ENCODE data around the gene AMBRA1. TPM values are rescaled to one million over a fixed set of nuclear protein-coding genes. Genes with fewer than 3 reads are reported as not detected.

The AMBRA1 gene
- total RNA-seq, 1 donor from 2014 or later = 33.9 TPM

GRCh38 chr11:46350695-46351094 is 243.1 kb downstream of the AMBRA1 start:
- Histone ChIP-seq H3K27ac (no peak overlapping the region), H3K4me3 (no peak overlapping the region), H3K27me3 (no peaks in the 10 kb centered on the region), H3K4me1 (peaks cover 39% of the 10 kb centered on the region), H3K36me3 (no peaks in the 10 kb centered on the region), H3K9me3 (no peaks in the 10 kb centered on the region)
- ATAC-seq (no peak), DNase-seq (no peak)
- no peak for TF ChIP-seq CTCF (IDR thresholded peaks at IDR 0.05)
- intact Hi-C loops (cut with DNase I) = no loop called here

- no peak for DNase-seq
- Histone ChIP-seq H3K9me3 (no peaks in the 10 kb centered on the region), H3K27me3 (no peaks in the 10 kb centered on the region), H3K4me1 (peaks cover 48% of the 10 kb centered on the region), H3K27ac (peak overlapping the region; percentile 68), H3K4me3 (peak overlapping the region; percentile 75), H3K36me3 (no peaks in the 10 kb centered on the region)
- intact Hi-C loops (cut with DNase I) = no loop called here
- TF ChIP-seq CTCF (IDR thresholded peaks at IDR 0.05) = no peak
- ATAC-seq = no peak
These were observed 245.0 kb downstream of the AMBRA1 start for GRCh38 chr11:46348566-46349401.

- Histone ChIP-seq H3K36me3 (no peaks in the 10 kb centered on the region), H3K27me3 (no peaks in the 10 kb centered on the region), H3K4me1 (peaks cover 55% of the 10 kb centered on the region), H3K9me3 (no peaks in the 10 kb centered on the region), H3K27ac (peak overlapping the region; percentile 68), H3K4me3 (peak overlapping the region; percentile 75)
- no peak for DNase-seq
- intact Hi-C loops (cut with DNase I) = no loop called here
- ATAC-seq = peak; percentile 0
- no peak for TF ChIP-seq CTCF (IDR thresholded peaks at IDR 0.05)
These were observed 246.0 kb downstream of the AMBRA1 start for GRCh38 chr11:46347637-46348311.

- Histone ChIP-seq H3K27ac (peak within 1 kb of the TSS; percentile 68), H3K9me3 (no peaks in the 10 kb centered on the region), H3K4me1 (peaks cover 54% of the 10 kb centered on the region), H3K4me3 (peak within 1 kb of the TSS; percentile 75), H3K36me3 (no peaks in the 10 kb centered on the region), H3K27me3 (no peaks in the 10 kb centered on the region)
- DNase-seq (peak; percentile 95), ATAC-seq (peak; percentile 95)
- peak; percentile 63 for TF ChIP-seq CTCF (IDR thresholded peaks at IDR 0.05)
- intact Hi-C loops (cut with DNase I) = no loop called here
These were observed 246.8 kb downstream of the AMBRA1 start, which contains the start of gene DGKZ for GRCh38 chr11:46346886-46347636. Gene DGKZ (plus strand): TSS chr11:46347463. CDS start chr11:46347660, 197 bp downstream.

Small RNAs within 50 kb of the gene (microRNA-seq; reads per million reads assigned to microRNA genes)
- gene MIR3160-1 (ENCODE audit: borderline microRNAs expressed) (not detected), gene MIR3160-2 (ENCODE audit: borderline microRNAs expressed) (not detected), gene MIR4688 (ENCODE audit: borderline microRNAs expressed) (not detected)

Other genes starting within 250 kb of the AMBRA1 start
- gene DGKZ, start 246.6 kb downstream of the AMBRA1 start, total RNA-seq = 50.4 TPM
- gene MDK, start 212.4 kb downstream of the AMBRA1 start, total RNA-seq = 24.7 TPM
- gene CHRM4, start 202.2 kb downstream of the AMBRA1 start, total RNA-seq = 0.35 TPM
- gene HARBI1, start 23.2 kb upstream of the AMBRA1 start, total RNA-seq = 5.2 TPM
- gene ATG13, start 23.5 kb upstream of the AMBRA1 start, total RNA-seq = 61.1 TPM
- gene ARHGAP1, start 106.6 kb upstream of the AMBRA1 start, total RNA-seq = 62.8 TPM
- 9.3 TPM for gene ZNF408, start 107.0 kb upstream of the AMBRA1 start, total RNA-seq
- gene F2, start 125.2 kb upstream of the AMBRA1 start, total RNA-seq = not detected

All from upper lobe of right lung (tissue), 1 donor.